Measurements from ENCODE around the gene ST6GALNAC2.

ST6GALNAC2 gene

DNA sequence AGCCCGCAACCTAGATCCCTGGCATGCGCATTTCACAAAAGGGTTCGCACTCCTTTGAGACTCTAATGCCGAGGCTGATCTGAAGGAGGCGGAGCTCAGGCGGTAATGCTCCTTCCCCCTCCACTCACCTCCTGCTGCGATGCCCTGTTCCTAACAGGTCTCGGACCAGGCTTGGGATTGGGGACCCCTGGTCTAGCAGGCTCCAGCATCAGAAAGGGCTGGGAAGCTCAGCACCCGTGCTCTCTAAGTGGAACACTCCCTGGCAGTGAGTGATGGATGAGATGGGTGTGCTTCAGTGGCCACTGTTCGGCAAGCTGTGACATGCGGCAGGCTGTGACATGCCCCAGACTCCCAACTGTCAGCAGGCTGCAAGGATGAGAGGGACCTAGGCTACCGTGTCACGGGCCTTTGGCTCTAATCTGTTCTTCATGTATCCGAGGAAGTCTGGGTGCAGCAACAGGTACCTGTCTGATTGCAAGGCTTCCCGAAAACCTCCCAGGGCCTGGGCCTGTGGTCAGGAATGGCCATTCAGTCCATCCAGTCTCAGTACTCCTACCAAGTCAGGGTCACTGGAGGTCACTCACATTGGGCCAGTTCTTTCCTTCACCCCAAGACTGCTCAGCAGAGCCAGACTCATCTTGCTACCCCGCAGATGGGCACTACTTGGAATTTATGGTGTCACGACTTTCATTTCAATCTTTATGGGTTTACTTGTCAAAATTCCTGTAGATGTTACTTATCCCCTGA is 1.3 kb upstream of the ST6GALNAC2 start (continued):
- TF ChIP-seq ZNF24 (tag by site-specific recombination; IDR thresholded peaks at IDR 0.05) = peak; percentile 86
- no peak for TF ChIP-seq ZNF677 (tag by site-specific recombination; IDR thresholded peaks at IDR 0.05)
- TF ChIP-seq ZNF555 (tag by site-specific recombination; conservative IDR thresholded peaks at IDR 0.05) = no peak
- peak; percentile 100 for TF ChIP-seq SCRT2 (tag by site-specific recombination; IDR thresholded peaks at IDR 0.05)
- TF ChIP-seq ZNF155 (tag by site-specific recombination; IDR thresholded peaks at IDR 0.05) = no peak
- TF ChIP-seq ZNF248 (tag by site-specific recombination; IDR thresholded peaks at IDR 0.05) = no peak
- TF ChIP-seq ZNF707 (tag by site-specific recombination; IDR thresholded peaks at IDR 0.05) = no peak
- TF ChIP-seq IKZF3 (tag by site-specific recombination; IDR thresholded peaks at IDR 0.05) = peak; percentile 71
- peak; percentile 63; the same call in 1 of the 2 replicates for TF ChIP-seq ZNF394 (tag by site-specific recombination; IDR thresholded peaks at IDR 0.05; ENCODE audit: borderline replicate concordance)
- TF ChIP-seq KLF10 (tag by site-specific recombination; IDR thresholded peaks at IDR 0.05) = peak; percentile 77; the same call in 1 of the 2 replicates
- peak; percentile 100 for TF ChIP-seq SCRT1 (tag by site-specific recombination; IDR thresholded peaks at IDR 0.05; ENCODE audit: borderline replicate concordance)
- TF ChIP-seq ZBTB1 (tag by site-specific recombination; IDR thresholded peaks at IDR 0.05) = peak; percentile 27; the same call in 1 of the 2 replicates
- TF ChIP-seq MEIS1 (CRISPR knock-in tag; IDR thresholded peaks at IDR 0.05; ENCODE audit: borderline replicate concordance) = no peak
- no peak for TF ChIP-seq TCF7L2 (IDR thresholded peaks at IDR 0.05; ENCODE audit: borderline replicate concordance, low read depth, low read length)
- TF ChIP-seq ZNF623 (tag by site-specific recombination; IDR thresholded peaks at IDR 0.05) = no peak
- TF ChIP-seq ZNF2 (tag by site-specific recombination; IDR thresholded peaks at IDR 0.05) = 0 out of 2 replicates have a peak, but pooled peaks have one; percentile 67
- no peak for TF ChIP-seq BCL11B (tag by site-specific recombination; IDR thresholded peaks at IDR 0.05; ENCODE audit: low read depth)
- TF ChIP-seq GLI2 (tag by site-specific recombination; IDR thresholded peaks at IDR 0.05; ENCODE audit: borderline replicate concordance, low read depth) = no peak
- no peak for TF ChIP-seq REPIN1 (tag by site-specific recombination; IDR thresholded peaks at IDR 0.05; ENCODE audit: low read depth)
- TF ChIP-seq ZNF157 (tag by site-specific recombination; IDR thresholded peaks at IDR 0.05) = no peak
- TF ChIP-seq ZNF354C (tag by site-specific recombination; IDR thresholded peaks at IDR 0.05; ENCODE audit: borderline replicate concordance, low read depth) = no peak
- no peak for TF ChIP-seq ZNF211 (tag by site-specific recombination; IDR thresholded peaks at IDR 0.05; ENCODE audit: low read depth)
- TF ChIP-seq ZNF174 (tag by site-specific recombination; IDR thresholded peaks at IDR 0.05) = no peak
- no peak for TF ChIP-seq ZNF549 (tag by site-specific recombination; IDR thresholded peaks at IDR 0.05)
- TF ChIP-seq ZNF560 (tag by site-specific recombination; IDR thresholded peaks at IDR 0.05; ENCODE audit: borderline replicate concordance) = no peak
- TF ChIP-seq ZNF138 (tag by site-specific recombination; IDR thresholded peaks at IDR 0.05; ENCODE audit: borderline replicate concordance) = no peak
- TF ChIP-seq ZNF514 (tag by site-specific recombination; IDR thresholded peaks at IDR 0.05) = no peak
- TF ChIP-seq INSM2 (tag by site-specific recombination; IDR thresholded peaks at IDR 0.05) = no peak
- TF ChIP-seq TSHZ1 (tag by site-specific recombination; IDR thresholded peaks at IDR 0.05; ENCODE audit: borderline replicate concordance) = peak; percentile 94
- TF ChIP-seq ZNF624 (tag by site-specific recombination; IDR thresholded peaks at IDR 0.05) = no peak
- no peak for TF ChIP-seq ZNF776 (tag by site-specific recombination; IDR thresholded peaks at IDR 0.05; ENCODE audit: borderline replicate concordance)
- TF ChIP-seq ZNF280C (tag by site-specific recombination; IDR thresholded peaks at IDR 0.05) = no peak
- TF ChIP-seq ZNF214 (tag by site-specific recombination; IDR thresholded peaks at IDR 0.05; ENCODE audit: borderline replicate concordance) = no peak
- peak; percentile 47; the same call in 1 of the 2 replicates for TF ChIP-seq ZFP37 (tag by site-specific recombination; IDR thresholded peaks at IDR 0.05)
